Measurements from ENCODE around the gene TNFSF4.
A peak's percentile ranks its signal among the peaks of the same experiment; 100 is the strongest.

The TNFSF4 gene

GRCh38 chr1:173202424-173203145, 4.5 kb downstream of the TNFSF4 start:
- TF ChIP-seq, protein P1, sequence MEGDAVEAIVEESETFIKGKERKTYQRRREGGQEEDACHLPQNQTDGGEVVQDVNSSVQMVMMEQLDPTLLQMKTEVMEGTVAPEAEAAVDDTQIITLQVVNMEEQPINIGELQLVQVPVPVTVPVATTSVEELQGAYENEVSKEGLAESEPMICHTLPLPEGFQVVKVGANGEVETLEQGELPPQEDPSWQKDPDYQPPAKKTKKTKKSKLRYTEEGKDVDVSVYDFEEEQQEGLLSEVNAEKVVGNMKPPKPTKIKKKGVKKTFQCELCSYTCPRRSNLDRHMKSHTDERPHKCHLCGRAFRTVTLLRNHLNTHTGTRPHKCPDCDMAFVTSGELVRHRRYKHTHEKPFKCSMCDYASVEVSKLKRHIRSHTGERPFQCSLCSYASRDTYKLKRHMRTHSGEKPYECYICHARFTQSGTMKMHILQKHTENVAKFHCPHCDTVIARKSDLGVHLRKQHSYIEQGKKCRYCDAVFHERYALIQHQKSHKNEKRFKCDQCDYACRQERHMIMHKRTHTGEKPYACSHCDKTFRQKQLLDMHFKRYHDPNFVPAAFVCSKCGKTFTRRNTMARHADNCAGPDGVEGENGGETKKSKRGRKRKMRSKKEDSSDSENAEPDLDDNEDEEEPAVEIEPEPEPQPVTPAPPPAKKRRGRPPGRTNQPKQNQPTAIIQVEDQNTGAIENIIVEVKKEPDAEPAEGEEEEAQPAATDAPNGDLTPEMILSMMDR (IDR thresholded peaks at IDR 0.05; ENCODE audit: insufficient read depth, low read depth, low read length, missing control alignments): peak; percentile 40
- H3K4me3 ChIP-seq (ENCODE audit: low read depth, low read length): no peak overlapping the region
- DNase-seq (ENCODE audit: low read depth): peak; percentile 51

- TF ChIP-seq, protein P1 (IDR thresholded peaks at IDR 0.05; ENCODE audit: insufficient read depth, low read depth, low read length, missing control alignments): no peak
- DNase-seq (ENCODE audit: low read depth): no peak
- no peak overlapping the region for H3K4me3 ChIP-seq (ENCODE audit: low read depth, low read length)
Observed at GRCh38 chr1:173201969-173202368, 5.2 kb downstream of the TNFSF4 start.

DNA sequence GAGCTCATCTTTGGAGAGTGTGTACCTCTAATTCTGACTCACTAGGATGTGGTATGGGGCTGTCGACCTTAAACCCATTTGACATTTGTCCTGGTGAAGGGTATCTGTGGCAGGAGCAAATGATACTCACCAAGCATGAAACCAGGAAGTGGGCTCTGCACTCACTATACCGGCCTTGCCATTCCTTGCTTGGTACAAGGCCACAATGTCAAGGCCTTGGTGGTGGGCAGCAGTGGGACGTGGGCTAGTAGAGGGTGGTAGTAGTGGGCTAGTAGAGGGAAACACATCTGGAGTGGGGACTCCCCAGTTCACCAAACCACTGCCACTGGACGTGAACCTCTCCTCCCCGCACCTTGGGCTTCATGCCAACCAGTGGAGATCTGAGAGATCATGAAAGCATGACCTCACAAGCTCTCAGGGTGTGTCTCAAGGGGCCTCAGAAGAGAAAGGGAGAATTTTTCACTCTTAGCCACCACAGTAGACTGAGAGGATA, 11.5 kb downstream of the TNFSF4 start:
- TF ChIP-seq, protein P1 (IDR thresholded peaks at IDR 0.05; ENCODE audit: insufficient read depth, low read depth, low read length, missing control alignments): no peak
- DNase-seq (ENCODE audit: low read depth): peak; percentile 81
- H3K4me3 ChIP-seq (ENCODE audit: low read depth, low read length): no peak overlapping the region

GRCh38 chr1:173193639-173194038, 13.5 kb downstream of the TNFSF4 start:
- TF ChIP-seq, protein P1 (IDR thresholded peaks at IDR 0.05; ENCODE audit: insufficient read depth, low read depth, low read length, missing control alignments): no peak
- no peak overlapping the region for H3K4me3 ChIP-seq (ENCODE audit: low read depth, low read length)
- no peak for DNase-seq (ENCODE audit: low read depth)

GRCh38 chr1:173191011-173191705, 16.0 kb downstream of the TNFSF4 start:
- no peak for DNase-seq (ENCODE audit: low read depth)
- TF ChIP-seq, protein P1 (IDR thresholded peaks at IDR 0.05; ENCODE audit: insufficient read depth, low read depth, low read length, missing control alignments): no peak
- H3K4me3 ChIP-seq (ENCODE audit: low read depth, low read length): no peak overlapping the region

- DNase-seq (ENCODE audit: low read depth): no peak
- TF ChIP-seq, protein P1 (IDR thresholded peaks at IDR 0.05; ENCODE audit: insufficient read depth, low read depth, low read length, missing control alignments): no peak
- H3K4me3 ChIP-seq (ENCODE audit: low read depth, low read length): no peak overlapping the region
Observed at GRCh38 chr1:173190101-173190936, 16.8 kb downstream of the TNFSF4 start.

All from GM12865 (cell line).